ENCODE measurements around the gene CEP250. TPM values are rescaled to one million over a fixed set of nuclear protein-coding genes. Genes with fewer than 3 reads are reported as not detected.

CEP250 gene
- total RNA-seq, 1 experiment from 2014 or later, result 52.5 TPM

GRCh38 chr20:35472209-35472608 is 16.8 kb downstream of the CEP250 start:
- H2AFZ ChIP-seq (ENCODE audit: low read length), result no peak overlapping the region
- ChIA-PET POLR2A (ENCODE audit: unreplicated experiment) (no interaction called here), CTCF (no interaction called here)
- no peaks in the 10 kb centered on the region for H3K27me3 ChIP-seq (ENCODE audit: low read length)
- ATAC-seq (no peak), DNase-seq (no peak)
- H3K4me1 ChIP-seq (ENCODE audit: insufficient read depth, low read length), result peaks cover 22% of the 10 kb centered on the region
- no peaks in the 10 kb centered on the region for H3K9me3 ChIP-seq (ENCODE audit: low read length)
- intact Hi-C loops (cut with micrococcal nuclease), result no loop called here
- no peak overlapping the region for H3K4me2 ChIP-seq (ENCODE audit: low read length)
- no peak overlapping the region for H3K27ac ChIP-seq (ENCODE audit: low read length)
- H3K36me3 ChIP-seq (ENCODE audit: low read depth, low read length), result peaks cover 79% of the 10 kb centered on the region
- no peak overlapping the region for H3K9ac ChIP-seq (ENCODE audit: low read length)
- peaks cover 3% of the 10 kb centered on the region for H3F3A ChIP-seq (ENCODE audit: low read length, unreplicated experiment)
- TF ChIP-seq EZH2phosphoT487 (IDR thresholded peaks at IDR 0.05; ENCODE audit: borderline replicate concordance, low read length) (no peak), EZH2 (IDR thresholded peaks at IDR 0.05; ENCODE audit: low read length, unreplicated experiment) (no peak), CTCF (conservative IDR thresholded peaks at IDR 0.05; ENCODE audit: low read depth, low read length) (no peak)
- no TSS peak for BruUV-seq (replicated peaks)
- H3K4me3 ChIP-seq (ENCODE audit: low read length), result no peak overlapping the region
- no peaks in the 10 kb centered on the region for H3K79me2 ChIP-seq (ENCODE audit: low read length)
- H3K9me2 ChIP-seq (replicated peaks; ENCODE audit: low read length), result no peaks in the 10 kb centered on the region
- H4K20me1 ChIP-seq (ENCODE audit: low read length), result no peaks in the 10 kb centered on the region

DNA sequence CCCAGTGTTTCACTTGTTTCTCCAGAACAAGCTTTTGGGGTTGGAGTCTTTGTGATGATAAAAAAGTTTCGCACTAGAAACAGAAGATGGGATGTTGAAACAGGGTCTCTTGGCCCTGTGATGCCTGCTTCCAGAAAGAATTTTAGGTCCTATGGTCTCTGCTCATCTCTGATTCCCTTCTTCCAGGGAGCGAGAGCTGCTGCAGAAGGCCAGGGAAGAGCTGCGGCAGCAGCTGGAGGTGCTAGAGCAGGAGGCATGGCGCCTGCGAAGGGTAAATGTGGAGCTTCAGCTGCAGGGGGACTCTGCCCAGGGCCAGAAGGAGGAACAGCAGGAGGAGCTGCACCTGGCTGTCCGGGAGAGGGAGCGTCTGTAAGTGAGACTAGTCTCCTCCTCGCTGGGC is 18.3 kb downstream of the CEP250 start:
- Histone ChIP-seq H3K36me3 (ENCODE audit: low read depth, low read length) (peaks cover 81% of the 10 kb centered on the region), H3K4me2 (ENCODE audit: low read length) (no peak overlapping the region), H3K4me1 (ENCODE audit: insufficient read depth, low read length) (peaks cover 8% of the 10 kb centered on the region), H3K27me3 (ENCODE audit: low read length) (no peaks in the 10 kb centered on the region), H2AFZ (ENCODE audit: low read length) (no peak overlapping the region), H4K20me1 (ENCODE audit: low read length) (no peaks in the 10 kb centered on the region), H3K9me3 (ENCODE audit: low read length) (no peaks in the 10 kb centered on the region), H3K79me2 (ENCODE audit: low read length) (no peaks in the 10 kb centered on the region), H3K9ac (ENCODE audit: low read length) (no peak overlapping the region), H3K4me3 (ENCODE audit: low read length) (no peak overlapping the region), H3K27ac (ENCODE audit: low read length) (no peak overlapping the region), H3F3A (ENCODE audit: low read length, unreplicated experiment) (no peaks in the 10 kb centered on the region), H3K9me2 (replicated peaks; ENCODE audit: low read length) (no peaks in the 10 kb centered on the region)
- no peak for ATAC-seq
- CTCF ChIA-PET, result no interaction called here
- intact Hi-C loops (cut with micrococcal nuclease), result no loop called here
- no peak for TF ChIP-seq CTCF (conservative IDR thresholded peaks at IDR 0.05; ENCODE audit: low read depth, low read length)
- no peak for TF ChIP-seq EZH2 (IDR thresholded peaks at IDR 0.05; ENCODE audit: low read length, unreplicated experiment)
- TF ChIP-seq EZH2phosphoT487 (IDR thresholded peaks at IDR 0.05; ENCODE audit: borderline replicate concordance, low read length), result no peak
- no peak for DNase-seq
- POLR2A ChIA-PET (ENCODE audit: unreplicated experiment), result no interaction called here
- BruUV-seq (replicated peaks), result no TSS peak

DNA sequence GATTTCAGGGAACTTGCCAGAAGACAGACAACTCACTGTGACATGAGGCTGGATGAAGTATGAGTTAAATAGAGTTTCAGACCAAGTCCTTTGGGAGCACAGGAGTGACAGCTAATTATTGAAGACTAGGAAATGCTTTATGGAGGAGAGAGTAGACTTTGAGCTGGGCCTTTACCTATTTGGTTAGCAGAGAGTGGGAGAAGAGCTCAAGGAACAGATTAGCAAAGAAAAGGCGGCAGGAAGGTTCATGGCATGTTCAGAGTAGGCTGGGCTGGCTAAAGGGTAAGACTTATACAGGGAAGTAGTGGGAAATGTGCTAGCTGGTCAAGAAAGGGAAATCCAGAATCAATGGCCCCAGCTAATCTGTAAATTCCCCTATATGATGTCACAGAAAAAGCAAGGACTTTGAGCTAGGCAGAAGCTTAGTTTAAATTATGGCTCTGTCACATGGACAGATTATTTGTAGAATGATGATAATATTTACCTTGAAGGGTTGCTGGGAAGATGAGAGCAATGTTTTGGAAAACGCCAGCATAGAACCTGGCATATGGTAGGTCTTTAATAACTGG is 19.0 kb downstream of the CEP250 start:
- Histone ChIP-seq H3K4me1 (ENCODE audit: insufficient read depth, low read length) (peaks cover under 1% of the 10 kb centered on the region), H3K79me2 (ENCODE audit: low read length) (no peaks in the 10 kb centered on the region), H3K4me2 (ENCODE audit: low read length) (no peak overlapping the region), H3K9me3 (ENCODE audit: low read length) (no peaks in the 10 kb centered on the region), H4K20me1 (ENCODE audit: low read length) (no peaks in the 10 kb centered on the region), H3K9me2 (replicated peaks; ENCODE audit: low read length) (no peaks in the 10 kb centered on the region), H3K27me3 (ENCODE audit: low read length) (no peaks in the 10 kb centered on the region), H3K36me3 (ENCODE audit: low read depth, low read length) (peaks cover 85% of the 10 kb centered on the region), H3K27ac (ENCODE audit: low read length) (no peak overlapping the region), H3F3A (ENCODE audit: low read length, unreplicated experiment) (no peaks in the 10 kb centered on the region), H3K9ac (ENCODE audit: low read length) (no peak overlapping the region), H2AFZ (ENCODE audit: low read length) (no peak overlapping the region), H3K4me3 (ENCODE audit: low read length) (no peak overlapping the region)
- no peak for TF ChIP-seq CTCF (conservative IDR thresholded peaks at IDR 0.05; ENCODE audit: low read depth, low read length)
- no peak for TF ChIP-seq EZH2phosphoT487 (IDR thresholded peaks at IDR 0.05; ENCODE audit: borderline replicate concordance, low read length)
- no peak for TF ChIP-seq EZH2 (IDR thresholded peaks at IDR 0.05; ENCODE audit: low read length, unreplicated experiment)
- POLR2A ChIA-PET (ENCODE audit: unreplicated experiment), result no interaction called here
- CTCF ChIA-PET, result no interaction called here
- ATAC-seq (no peak), DNase-seq (no peak)
- intact Hi-C loops (cut with micrococcal nuclease), result no loop called here
- BruUV-seq (replicated peaks), result no TSS peak
